SW480 (cell line): Measurements from ENCODE around the gene GMDS.
A peak's percentile ranks its signal among the peaks of the same experiment; 100 is the strongest.

Source experiments
- DNase-seq: peaks from one replicate; pipeline ENCODE4 v3.0.0-alpha.2; 2016; ENCODE audit warnings: low spot score

GMDS gene

GRCh38 chr6:1987640-1988039 is 257.8 kb downstream of the GMDS start:
- no peak for DNase-seq

DNA sequence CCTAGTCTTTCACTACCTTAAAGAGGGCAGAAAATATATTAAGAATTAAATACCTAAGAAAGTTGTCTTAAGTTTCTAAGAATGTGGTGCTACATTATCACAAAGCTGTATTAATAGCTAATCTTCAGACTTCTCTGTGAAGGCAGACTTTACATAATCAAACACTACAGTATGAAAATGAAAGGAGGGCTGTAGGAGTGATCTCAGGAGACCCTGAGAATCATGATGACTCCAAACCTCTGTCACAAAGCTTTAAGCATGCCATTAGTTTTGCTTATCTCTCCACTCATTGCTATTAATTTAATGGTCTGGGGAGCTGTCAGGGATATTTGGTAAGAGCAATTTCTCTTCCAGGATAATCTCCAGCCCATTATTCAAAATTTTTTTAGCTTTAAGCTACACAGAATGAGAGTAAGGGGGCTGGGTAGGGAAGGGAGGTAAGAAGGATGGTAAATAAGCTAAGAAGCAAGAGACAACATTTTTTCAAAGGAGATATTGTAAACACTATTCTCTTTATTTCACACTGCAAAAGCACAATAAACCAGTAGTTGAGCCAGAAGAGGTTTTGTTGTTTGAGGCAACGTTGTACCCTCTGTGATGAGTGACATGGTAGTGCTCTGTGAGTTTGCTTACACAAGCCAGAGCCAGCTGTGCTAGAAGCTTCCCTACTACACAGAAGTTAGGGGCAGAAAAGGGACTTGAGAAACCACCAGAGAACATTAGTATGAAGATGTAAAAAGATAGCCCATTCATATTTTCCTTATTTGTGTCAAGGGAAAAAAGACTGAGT is 258.8 kb downstream of the GMDS start:
- no peak for DNase-seq

- DNase-seq: no peak
Observed at GRCh38 chr6:1984346-1984994, 260.9 kb downstream of the GMDS start.

GRCh38 chr6:1983850-1984249 is 261.6 kb downstream of the GMDS start:
- no peak for DNase-seq

DNA sequence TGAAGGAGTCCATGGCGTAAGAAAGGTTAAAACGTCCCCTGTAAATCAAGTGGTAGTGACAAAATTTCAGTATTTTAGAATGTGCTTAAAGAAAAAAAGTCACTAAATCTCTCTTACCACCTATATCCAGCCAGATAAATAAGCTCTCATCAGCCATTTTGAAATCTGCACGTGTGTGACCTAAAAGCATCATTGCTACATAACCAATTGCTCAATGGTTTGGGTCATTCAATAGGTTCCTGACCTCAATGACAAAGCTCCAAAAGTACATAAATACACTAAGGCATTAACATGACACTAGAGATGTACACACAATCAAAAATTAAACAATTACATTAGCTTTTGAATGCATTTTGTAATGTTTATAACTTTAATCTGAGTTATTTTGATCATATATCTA is 272.4 kb downstream of the GMDS start:
- no peak for DNase-seq

GRCh38 chr6:1971612-1972011 is 273.8 kb downstream of the GMDS start:
- DNase-seq: no peak

DNA sequence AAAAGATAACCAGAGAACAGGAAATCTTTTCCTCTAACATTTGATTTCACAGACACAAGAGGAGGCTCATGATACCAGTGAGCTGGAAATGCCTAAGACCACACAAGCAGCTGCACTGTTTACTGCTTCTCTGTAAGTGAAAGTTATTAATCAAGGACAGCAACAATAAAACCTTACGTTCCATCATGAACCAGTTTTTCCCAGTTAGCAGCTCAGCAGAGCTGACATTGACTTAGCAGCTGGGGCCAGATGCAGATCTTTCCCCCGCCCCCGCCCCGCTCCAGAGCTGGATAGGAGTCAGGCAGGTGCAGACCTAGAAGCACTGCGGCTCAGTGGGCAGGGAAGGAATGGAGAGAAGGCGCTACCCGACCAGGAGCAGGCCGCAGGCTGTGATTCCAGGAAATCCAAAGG is 275.2 kb downstream of the GMDS start:
- no peak for DNase-seq

DNA sequence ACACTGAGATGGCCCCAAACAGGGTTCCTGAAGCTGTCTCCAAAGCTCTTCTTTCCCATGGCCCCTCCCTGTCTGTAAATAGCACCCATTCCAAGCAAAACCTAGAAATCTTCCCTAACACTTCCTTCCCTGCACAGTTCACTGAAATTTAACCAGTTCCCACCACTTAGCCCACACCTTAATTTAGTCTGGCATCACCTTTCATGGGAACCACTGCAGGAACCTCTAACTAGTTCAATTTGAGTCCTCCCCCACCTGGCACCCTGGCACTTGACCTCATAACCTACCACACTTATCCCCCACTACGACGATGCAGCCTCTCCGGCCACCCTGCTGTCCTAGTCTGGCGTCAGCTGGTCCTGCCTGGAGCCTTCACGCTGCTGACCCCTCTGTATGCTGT is 278.7 kb downstream of the GMDS start:
- no peak for DNase-seq

- no peak for DNase-seq
Observed at GRCh38 chr6:1965596-1966224, 279.7 kb downstream of the GMDS start.

GRCh38 chr6:1963596-1963995 is 281.8 kb downstream of the GMDS start:
- DNase-seq: no peak

DNA sequence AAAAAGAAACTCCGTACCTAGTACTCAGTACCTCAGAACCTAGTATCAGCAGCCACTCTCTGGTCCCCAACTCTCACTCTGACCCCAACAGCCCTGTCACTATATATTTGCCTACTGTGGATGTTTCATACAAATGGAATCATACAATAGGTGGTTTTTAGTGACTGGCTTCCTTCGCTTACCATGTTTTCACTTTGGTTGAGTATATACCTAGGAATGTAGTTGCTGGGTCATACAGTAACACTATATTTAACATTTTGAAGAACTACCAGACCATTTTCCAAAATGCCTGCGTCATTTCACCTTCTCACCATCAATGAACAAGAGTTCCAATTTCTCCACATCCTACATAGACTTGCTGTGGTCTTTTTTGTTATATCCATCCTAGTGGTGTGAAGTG is 283.2 kb downstream of the GMDS start:
- DNase-seq: no peak

DNA sequence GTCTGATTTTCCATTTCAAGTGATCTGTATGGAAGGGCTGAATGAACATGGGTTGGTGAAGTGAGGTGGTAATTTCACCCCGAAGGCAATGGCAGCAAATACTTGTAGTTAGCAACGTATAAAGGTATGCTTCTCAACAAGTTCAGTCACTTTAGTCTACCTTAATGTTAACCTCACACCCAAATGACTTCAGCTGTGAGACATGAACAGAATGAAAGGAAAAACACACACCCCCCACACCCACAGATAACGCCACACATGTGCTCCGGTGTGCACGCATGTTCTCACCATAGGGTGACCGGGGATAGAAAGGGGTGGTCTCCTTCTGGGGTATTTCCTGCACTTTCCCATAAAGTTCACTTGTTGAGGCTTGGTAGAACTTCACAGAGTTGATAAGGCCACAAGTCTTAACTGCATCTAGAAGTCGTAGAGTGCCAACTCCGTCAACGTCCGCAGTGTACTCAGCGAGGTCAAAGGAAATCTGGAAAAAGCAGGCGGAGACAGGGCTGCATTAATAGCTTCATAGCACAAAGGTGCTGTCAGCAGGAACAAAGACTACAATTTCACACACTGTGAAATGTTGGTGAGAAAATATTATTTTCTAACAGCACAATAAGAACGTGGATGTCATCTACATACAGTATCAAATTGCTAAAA is 284.8 kb downstream of the GMDS start:
- DNase-seq: no peak

DNA sequence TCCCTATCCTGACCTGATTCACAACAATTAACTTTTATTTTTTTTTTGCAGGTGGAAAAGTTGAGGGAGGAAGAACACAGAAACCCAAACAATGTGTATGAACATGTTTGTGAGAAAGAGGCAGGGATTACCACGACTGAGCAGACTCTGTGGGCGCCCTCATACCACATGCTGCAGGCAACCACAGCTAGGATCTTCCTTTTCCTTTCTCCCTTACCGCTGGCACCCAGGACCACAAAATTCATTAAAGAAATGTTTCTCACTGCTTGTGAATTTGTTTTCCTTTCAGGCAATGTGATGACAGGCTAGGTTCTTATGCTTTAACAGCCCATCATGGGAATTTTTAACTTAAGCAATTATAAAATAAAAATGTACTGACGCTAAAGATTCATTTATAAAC is 287.1 kb downstream of the GMDS start:
- DNase-seq: no peak

- no peak for DNase-seq
Observed at GRCh38 chr6:1957746-1958145, 287.7 kb downstream of the GMDS start.

- peak; percentile 4 for DNase-seq
Observed at GRCh38 chr6:1952740-1953360, 292.6 kb downstream of the GMDS start.

DNA sequence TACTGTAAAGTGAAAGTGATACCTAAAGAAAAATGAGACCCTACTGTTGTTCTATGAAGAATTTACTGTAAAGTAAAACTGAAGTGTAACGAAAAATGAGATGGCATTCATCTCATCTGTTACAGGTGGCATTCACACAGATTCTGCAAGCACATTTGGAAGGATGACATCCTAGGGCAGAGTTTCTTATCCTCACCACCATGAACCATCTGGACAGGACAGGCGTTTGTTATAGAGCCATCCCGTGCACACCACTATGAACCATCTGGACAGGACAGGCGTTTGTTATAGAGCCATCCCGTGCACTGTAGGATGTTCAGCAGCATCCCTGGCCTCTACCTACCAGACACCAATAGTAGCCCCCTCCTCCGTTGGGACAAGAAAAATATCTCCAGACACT is 294.8 kb downstream of the GMDS start:
- no peak for DNase-seq

GRCh38 chr6:1949538-1949937 is 295.9 kb downstream of the GMDS start:
- no peak for DNase-seq

DNA sequence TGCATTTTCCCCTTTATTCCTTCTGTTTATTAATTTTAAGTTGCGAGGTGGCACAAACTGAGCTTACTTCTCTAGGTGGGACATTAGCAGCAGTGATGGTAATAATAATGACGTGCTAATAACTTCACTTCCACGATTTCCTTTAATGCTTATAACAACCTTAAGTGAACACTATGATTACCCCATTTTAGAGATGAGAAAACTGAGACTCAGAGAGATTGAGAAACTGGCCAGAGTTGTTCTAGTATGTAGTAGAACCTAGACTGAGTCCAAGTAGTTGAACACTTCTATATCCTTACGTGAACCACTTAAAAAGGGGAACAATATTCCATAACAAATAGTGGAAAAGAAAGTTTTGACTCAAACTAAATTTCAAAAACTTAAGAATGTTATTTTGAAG is 297.5 kb downstream of the GMDS start:
- no peak for DNase-seq

DNA sequence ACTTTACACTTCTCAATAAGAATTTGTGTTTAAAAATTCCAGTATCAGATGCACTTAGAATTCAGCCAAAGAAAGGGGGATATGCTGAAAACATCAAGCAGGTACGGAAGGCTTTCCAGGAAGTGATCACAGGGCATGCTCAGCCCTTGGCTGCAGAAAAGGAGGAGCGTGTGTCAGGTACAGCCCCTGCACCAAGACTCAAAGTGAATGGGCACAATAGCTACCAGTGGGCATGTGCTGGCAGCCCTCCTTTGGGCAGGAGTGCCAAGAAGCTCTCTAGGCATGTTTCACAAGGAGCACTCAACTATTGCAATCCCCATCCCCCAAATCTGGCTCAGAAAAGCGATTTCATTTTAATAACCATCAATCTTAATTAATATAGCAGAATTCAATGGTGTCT is 298.8 kb downstream of the GMDS start:
- DNase-seq: no peak

- DNase-seq: no peak
Observed at GRCh38 chr6:1945235-1945832, 300.1 kb downstream of the GMDS start.

DNA sequence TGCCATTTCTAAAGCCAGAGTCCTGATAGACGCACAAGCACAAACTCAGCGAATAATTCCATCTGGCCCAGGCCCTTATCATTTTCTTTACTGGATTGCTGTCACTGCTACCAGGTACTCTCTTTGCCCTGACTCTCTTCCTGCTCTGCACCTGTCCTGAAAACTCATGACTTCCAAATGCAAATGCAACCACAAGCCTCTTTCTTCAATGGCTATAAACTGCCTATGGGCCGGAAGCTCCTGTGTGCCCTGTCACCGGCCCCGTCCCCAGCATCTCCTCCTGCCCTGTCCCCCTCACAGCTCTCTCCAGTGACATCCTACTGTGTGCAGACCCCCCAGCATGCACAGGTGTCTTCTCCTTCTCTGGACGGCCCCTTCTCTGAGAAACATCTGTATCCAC is 302.6 kb downstream of the GMDS start:
- DNase-seq: no peak

DNA sequence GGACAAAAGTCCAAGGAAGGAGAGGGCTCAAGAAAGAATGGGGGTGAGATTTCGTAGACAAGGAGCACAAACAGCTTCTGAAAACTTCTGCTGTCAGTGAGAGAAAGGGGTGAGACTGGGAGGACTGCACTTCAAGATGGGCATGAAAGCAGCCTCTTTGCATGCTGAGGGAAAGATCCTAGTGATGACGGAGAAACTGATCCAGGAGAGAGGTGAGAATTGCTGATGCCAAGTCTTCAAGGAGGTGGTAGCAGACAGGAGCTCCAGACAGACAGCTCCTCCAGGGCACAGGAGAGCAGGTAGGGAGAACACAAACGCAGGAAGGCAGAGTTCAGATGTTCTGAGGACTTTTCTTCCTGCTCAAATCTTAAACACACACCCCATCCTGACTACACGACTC is 303.9 kb downstream of the GMDS start:
- no peak for DNase-seq
